Sigmoid colon (tissue), 3 donors: ENCODE data around the gene DAPL1.

Experiments
- CTCF ChIP-seq, 4 experiments: fragments of 450-650 bp in 3 of 4; fragments of 200-600 bp in 1 of 4; IDR thresholded peaks; one replicate each; pipeline ENCODE4 v1.5.1; 2016 to 2019; ENCODE audit warnings: antibody characterized with exemption in 4 of 4, mild to moderate bottlenecking in 3 of 4, moderate library complexity in 2 of 4
- POLR2A ChIP-seq, 2 donors: fragments of 450-650 bp; IDR thresholded peaks; one replicate each; pipeline ENCODE4 v1.6.1; 2016; ENCODE audit warnings: antibody characterized with exemption in 2 of 2, mild to moderate bottlenecking in 2 of 2, moderate library complexity in 2 of 2

GRCh38 chr2:158828378-158829164 lies 33.5 kb downstream of the DAPL1 start:
- TF ChIP-seq POLR2A (IDR thresholded peaks at IDR 0.05) (no peak), CTCF (IDR thresholded peaks at IDR 0.05) (no peak)
